ENCODE measurements around the gene UFSP1. TPM values are rescaled to one million over a fixed set of nuclear protein-coding genes. Genes with fewer than 3 reads are reported as not detected.
A peak's percentile ranks its signal among the peaks of the same experiment; 100 is the strongest.

Gene UFSP1
- total RNA-seq, 1 donor from 2014 or later: 0.58 TPM

GRCh38 chr7:100873599-100874299 is 15.8 kb downstream of the UFSP1 start:
- no peak for DNase-seq (ENCODE audit: low read depth)
- TF ChIP-seq CTCF (conservative IDR thresholded peaks at IDR 0.05; ENCODE audit: low read depth, low read length): no peak
- H3K4me3 ChIP-seq (ENCODE audit: low read depth, low read length): peak overlapping the region; percentile 75

- H3K4me3 ChIP-seq (ENCODE audit: low read depth, low read length): peak overlapping the region; percentile 75
- no peak for DNase-seq (ENCODE audit: low read depth)
- TF ChIP-seq CTCF (conservative IDR thresholded peaks at IDR 0.05; ENCODE audit: low read depth, low read length): no peak
Measured at GRCh38 chr7:100867776-100868485, 21.6 kb downstream of the UFSP1 start.

GRCh38 chr7:100867040-100867775 is 22.3 kb downstream of the UFSP1 start, which contains the start of gene TRIP6:
TRIP6 (plus strand) TSS chr7:100867387; CDS start chr7:100867498, 111 bp downstream.
- TF ChIP-seq CTCF (conservative IDR thresholded peaks at IDR 0.05; ENCODE audit: low read depth, low read length): no peak
- H3K4me3 ChIP-seq (ENCODE audit: low read depth, low read length): peak within 1 kb of the TSS; percentile 75
- no peak for DNase-seq (ENCODE audit: low read depth)

GRCh38 chr7:100866729-100867039 is 22.8 kb downstream of the UFSP1 start:
- H3K4me3 ChIP-seq (ENCODE audit: low read depth, low read length): peak overlapping the region; percentile 75
- TF ChIP-seq CTCF (conservative IDR thresholded peaks at IDR 0.05; ENCODE audit: low read depth, low read length): no peak
- no peak for DNase-seq (ENCODE audit: low read depth)

GRCh38 chr7:100865938-100866728 is 23.4 kb downstream of the UFSP1 start:
- no peak for TF ChIP-seq CTCF (conservative IDR thresholded peaks at IDR 0.05; ENCODE audit: low read depth, low read length)
- peak overlapping the region; percentile 75 for H3K4me3 ChIP-seq (ENCODE audit: low read depth, low read length)
- DNase-seq (ENCODE audit: low read depth): no peak

- H3K4me3 ChIP-seq (ENCODE audit: low read depth, low read length): peak overlapping the region; percentile 75
- no peak for DNase-seq (ENCODE audit: low read depth)
- TF ChIP-seq CTCF (conservative IDR thresholded peaks at IDR 0.05; ENCODE audit: low read depth, low read length): peak; percentile 1
Measured at GRCh38 chr7:100865372-100865911, 24.1 kb downstream of the UFSP1 start.

Measured in epithelial cell of proximal tubule (primary cell).